ENCODE data around the gene SRGAP3. TPM values are rescaled to one million over a fixed set of nuclear protein-coding genes. Genes with fewer than 3 reads are reported as not detected.

SRGAP3 gene
- polyA plus RNA-seq, 3 donors = 0.27 to 1.3 (median 0.87) TPM

DNA sequence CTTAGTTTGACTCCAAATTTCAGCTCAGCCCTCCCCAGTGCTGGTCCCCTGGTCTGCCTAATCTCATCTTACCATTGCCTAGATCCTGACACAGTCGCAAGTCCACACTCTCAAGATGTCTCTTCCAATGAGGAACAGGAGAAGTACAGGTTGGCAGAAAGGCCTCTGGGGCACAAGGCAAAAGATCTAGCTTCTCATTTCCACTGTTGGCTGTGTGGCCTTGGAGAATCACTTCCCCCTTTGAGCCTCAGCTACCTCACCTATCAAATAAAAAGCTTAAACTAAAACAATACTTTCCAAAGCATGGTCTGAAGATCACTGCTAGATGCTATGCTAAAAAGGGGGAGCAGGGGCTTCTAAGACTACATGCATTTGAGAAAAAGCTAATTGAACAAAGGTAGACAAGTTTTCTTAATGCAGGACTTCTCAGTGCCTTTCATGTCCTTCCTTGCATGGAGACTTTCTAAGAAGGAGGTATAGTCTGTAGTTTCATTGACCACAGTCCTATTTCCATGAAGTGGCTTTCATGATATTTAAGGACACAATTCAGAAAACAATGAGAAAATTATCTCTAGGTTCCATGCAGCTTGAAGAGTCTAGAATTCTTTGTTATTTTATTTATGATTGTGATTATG lies 168.1 kb downstream of the SRGAP3 start:
- Histone ChIP-seq H3K27ac (ENCODE audit: low read depth in 1 of 2, low read length in 2 of 2) (no peak overlapping the region), H3K79me2 (ENCODE audit: insufficient read depth, low read length) (no peaks in the 10 kb centered on the region), H3K4me1 (ENCODE audit: control insufficient read depth in 1 of 2, insufficient read depth in 2 of 2, low read length in 2 of 2) (no peaks in the 10 kb centered on the region), H4K20me1 (ENCODE audit: insufficient read depth, low read length) (no peaks in the 10 kb centered on the region), H3K9me3 (replicated peaks in 1 of 2; ENCODE audit: control insufficient read depth in 1 of 2, insufficient read depth in 1 of 2, low read length in 2 of 2) (no peaks in the 10 kb centered on the region), H3K9ac (ENCODE audit: insufficient read depth, low read length, poor library complexity, severe bottlenecking) (no peak overlapping the region), H3K27me3 (ENCODE audit: control insufficient read depth in 2 of 2, insufficient read depth in 2 of 2, low read length in 2 of 2) (no peaks in the 10 kb centered on the region), H3K4me2 (replicated peaks; ENCODE audit: extremely low read depth, low read length, poor library complexity, severe bottlenecking) (no peak overlapping the region), H3K36me3 (replicated peaks in 1 of 2; ENCODE audit: control insufficient read depth in 1 of 2, insufficient read depth in 2 of 2, low read length in 2 of 2) (no peaks in the 10 kb centered on the region), H2AFZ (ENCODE audit: insufficient read depth, low read depth, low read length, poor library complexity, severe bottlenecking) (no peak overlapping the region), H3K4me3 (replicated peaks in 1 of 3; ENCODE audit: low read depth in 2 of 3, low read length in 3 of 3) (no peak overlapping the region)
- Mint-ChIP-seq H3K27ac (peak overlapping the region in 3 of 7 donors; percentile 10 to 55 (median 51)), H3K36me3 (no peaks in the 10 kb centered on the region), H3K4me3 (no peak overlapping the region), H3K27me3 (ENCODE audit: low read depth in 3 of 3) (peaks cover 0 to 4% (median 0%) of the 10 kb centered on the region in 3 donors), H3K9me3 (peaks cover 0 to 3% (median 0%) of the 10 kb centered on the region in 7 donors), H3K4me1 (peaks cover 27% of the 10 kb centered on the region)
- TF ChIP-seq, protein P1, sequence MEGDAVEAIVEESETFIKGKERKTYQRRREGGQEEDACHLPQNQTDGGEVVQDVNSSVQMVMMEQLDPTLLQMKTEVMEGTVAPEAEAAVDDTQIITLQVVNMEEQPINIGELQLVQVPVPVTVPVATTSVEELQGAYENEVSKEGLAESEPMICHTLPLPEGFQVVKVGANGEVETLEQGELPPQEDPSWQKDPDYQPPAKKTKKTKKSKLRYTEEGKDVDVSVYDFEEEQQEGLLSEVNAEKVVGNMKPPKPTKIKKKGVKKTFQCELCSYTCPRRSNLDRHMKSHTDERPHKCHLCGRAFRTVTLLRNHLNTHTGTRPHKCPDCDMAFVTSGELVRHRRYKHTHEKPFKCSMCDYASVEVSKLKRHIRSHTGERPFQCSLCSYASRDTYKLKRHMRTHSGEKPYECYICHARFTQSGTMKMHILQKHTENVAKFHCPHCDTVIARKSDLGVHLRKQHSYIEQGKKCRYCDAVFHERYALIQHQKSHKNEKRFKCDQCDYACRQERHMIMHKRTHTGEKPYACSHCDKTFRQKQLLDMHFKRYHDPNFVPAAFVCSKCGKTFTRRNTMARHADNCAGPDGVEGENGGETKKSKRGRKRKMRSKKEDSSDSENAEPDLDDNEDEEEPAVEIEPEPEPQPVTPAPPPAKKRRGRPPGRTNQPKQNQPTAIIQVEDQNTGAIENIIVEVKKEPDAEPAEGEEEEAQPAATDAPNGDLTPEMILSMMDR (IDR thresholded peaks at IDR 0.05) = no peak
- intact Hi-C loops (cut with micrococcal nuclease) = no loop called here
- no peak for DNase-seq
- WGBS (ENCODE audit: insufficient coverage) = 60% methylated on average over 1 of the region's 1 CpG

DNA sequence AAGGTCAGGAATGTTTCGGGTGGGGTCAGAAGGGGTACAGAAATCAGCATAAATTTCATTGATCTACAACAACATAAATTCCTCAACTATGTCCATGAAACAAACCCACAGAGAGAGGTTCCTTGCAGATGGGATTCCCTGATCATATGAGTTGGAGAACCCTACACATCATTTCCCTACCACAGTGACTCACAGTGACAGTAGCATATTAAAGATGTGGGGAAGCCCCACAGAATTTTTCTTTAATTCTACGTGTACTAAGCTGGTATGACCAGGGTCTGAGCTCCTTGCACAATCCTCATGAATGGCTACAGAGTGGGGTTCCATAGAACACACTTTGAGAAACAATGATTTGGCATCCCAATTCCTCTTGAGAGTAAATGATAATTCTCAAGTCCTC lies 169.3 kb downstream of the SRGAP3 start:
- H3K27me3 Mint-ChIP-seq (ENCODE audit: low read depth in 3 of 3) = peaks cover 0 to 4% (median 0%) of the 10 kb centered on the region in 3 donors
- H3K79me2 ChIP-seq (ENCODE audit: insufficient read depth, low read length) = no peaks in the 10 kb centered on the region
- no peaks in the 10 kb centered on the region for H3K36me3 ChIP-seq (replicated peaks in 1 of 2; ENCODE audit: control insufficient read depth in 1 of 2, insufficient read depth in 2 of 2, low read length in 2 of 2)
- H4K20me1 ChIP-seq (ENCODE audit: insufficient read depth, low read length) = no peaks in the 10 kb centered on the region
- 83% methylated on average over 1 of the region's 2 CpGs for whole genome bisulfite sequencing (ENCODE audit: insufficient coverage)
- H3K9me3 ChIP-seq (replicated peaks in 1 of 2; ENCODE audit: control insufficient read depth in 1 of 2, insufficient read depth in 1 of 2, low read length in 2 of 2) = no peaks in the 10 kb centered on the region
- peak in 1 of 3 donors; percentile 51 for DNase-seq
- H3K9me3 Mint-ChIP-seq = no peaks in the 10 kb centered on the region
- H3K4me1 Mint-ChIP-seq = peaks cover 27% of the 10 kb centered on the region
- intact Hi-C loops (cut with micrococcal nuclease) = no loop called here
- H3K27ac Mint-ChIP-seq = no peak overlapping the region
- H3K4me2 ChIP-seq (replicated peaks; ENCODE audit: extremely low read depth, low read length, poor library complexity, severe bottlenecking) = no peak overlapping the region
- H3K4me3 ChIP-seq (replicated peaks in 1 of 3; ENCODE audit: low read depth in 2 of 3, low read length in 3 of 3) = no peak overlapping the region
- H2AFZ ChIP-seq (ENCODE audit: insufficient read depth, low read depth, low read length, poor library complexity, severe bottlenecking) = no peak overlapping the region
- no peaks in the 10 kb centered on the region for H3K36me3 Mint-ChIP-seq
- no peaks in the 10 kb centered on the region for H3K4me1 ChIP-seq (ENCODE audit: control insufficient read depth in 1 of 2, insufficient read depth in 2 of 2, low read length in 2 of 2)
- TF ChIP-seq, protein P1 (IDR thresholded peaks at IDR 0.05) = no peak
- H3K27me3 ChIP-seq (ENCODE audit: control insufficient read depth in 2 of 2, insufficient read depth in 2 of 2, low read length in 2 of 2) = no peaks in the 10 kb centered on the region
- no peak overlapping the region for H3K27ac ChIP-seq (ENCODE audit: low read depth in 1 of 2, low read length in 2 of 2)
- no peak overlapping the region for H3K9ac ChIP-seq (ENCODE audit: insufficient read depth, low read length, poor library complexity, severe bottlenecking)
- H3K4me3 Mint-ChIP-seq = no peak overlapping the region

All from CD14-positive monocyte (primary cell).